ENCODE results near the gene PPP4R3B. TPM values are rescaled to one million over a fixed set of nuclear protein-coding genes. Genes with fewer than 3 reads are reported as not detected.

PPP4R3B gene
- total and polyA plus RNA-seq, 2 of the 13 experiments (the other 11 are each of a cell fraction or from before 2014, with no cell fraction given): 24.2 to 53.0 TPM

DNA sequence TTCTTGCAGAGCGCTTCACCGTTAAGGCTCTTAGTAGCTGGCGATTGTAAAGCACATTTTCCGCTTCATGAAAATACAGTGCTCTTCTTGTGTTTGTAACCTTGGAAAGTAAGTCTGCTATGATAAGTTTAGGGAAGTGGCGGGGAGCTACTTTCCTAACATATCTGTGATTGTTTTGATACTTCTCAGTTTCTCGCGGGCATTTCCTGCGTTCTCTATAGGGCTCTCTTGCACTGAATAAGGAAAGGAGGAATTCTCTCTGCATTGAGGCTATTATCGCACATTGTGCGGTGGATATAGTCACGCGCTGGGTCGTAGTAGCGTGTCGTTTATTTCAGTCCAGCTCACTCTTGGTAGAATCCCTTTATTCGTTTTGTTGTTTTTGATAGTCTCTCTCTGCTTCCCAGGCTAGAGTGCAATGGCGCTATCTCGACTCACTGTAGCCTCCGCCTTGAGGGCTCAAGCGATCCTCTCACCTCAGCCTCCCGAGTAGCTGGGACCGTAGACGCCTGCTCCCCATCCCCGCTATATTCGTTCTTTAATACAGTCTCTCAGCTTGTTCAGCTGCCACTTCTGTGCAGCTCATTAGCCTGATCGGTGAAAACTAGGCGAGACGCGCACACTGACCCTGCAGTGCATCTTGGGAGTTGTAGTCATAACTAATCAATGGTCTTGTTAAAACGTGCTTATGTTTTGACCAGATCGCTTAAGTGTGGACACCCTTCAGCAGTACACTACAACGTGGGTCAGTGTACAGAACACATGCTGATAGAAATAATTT is 1.0 kb upstream of the PPP4R3B start (continued):
- TF ChIP-seq, protein P1, sequence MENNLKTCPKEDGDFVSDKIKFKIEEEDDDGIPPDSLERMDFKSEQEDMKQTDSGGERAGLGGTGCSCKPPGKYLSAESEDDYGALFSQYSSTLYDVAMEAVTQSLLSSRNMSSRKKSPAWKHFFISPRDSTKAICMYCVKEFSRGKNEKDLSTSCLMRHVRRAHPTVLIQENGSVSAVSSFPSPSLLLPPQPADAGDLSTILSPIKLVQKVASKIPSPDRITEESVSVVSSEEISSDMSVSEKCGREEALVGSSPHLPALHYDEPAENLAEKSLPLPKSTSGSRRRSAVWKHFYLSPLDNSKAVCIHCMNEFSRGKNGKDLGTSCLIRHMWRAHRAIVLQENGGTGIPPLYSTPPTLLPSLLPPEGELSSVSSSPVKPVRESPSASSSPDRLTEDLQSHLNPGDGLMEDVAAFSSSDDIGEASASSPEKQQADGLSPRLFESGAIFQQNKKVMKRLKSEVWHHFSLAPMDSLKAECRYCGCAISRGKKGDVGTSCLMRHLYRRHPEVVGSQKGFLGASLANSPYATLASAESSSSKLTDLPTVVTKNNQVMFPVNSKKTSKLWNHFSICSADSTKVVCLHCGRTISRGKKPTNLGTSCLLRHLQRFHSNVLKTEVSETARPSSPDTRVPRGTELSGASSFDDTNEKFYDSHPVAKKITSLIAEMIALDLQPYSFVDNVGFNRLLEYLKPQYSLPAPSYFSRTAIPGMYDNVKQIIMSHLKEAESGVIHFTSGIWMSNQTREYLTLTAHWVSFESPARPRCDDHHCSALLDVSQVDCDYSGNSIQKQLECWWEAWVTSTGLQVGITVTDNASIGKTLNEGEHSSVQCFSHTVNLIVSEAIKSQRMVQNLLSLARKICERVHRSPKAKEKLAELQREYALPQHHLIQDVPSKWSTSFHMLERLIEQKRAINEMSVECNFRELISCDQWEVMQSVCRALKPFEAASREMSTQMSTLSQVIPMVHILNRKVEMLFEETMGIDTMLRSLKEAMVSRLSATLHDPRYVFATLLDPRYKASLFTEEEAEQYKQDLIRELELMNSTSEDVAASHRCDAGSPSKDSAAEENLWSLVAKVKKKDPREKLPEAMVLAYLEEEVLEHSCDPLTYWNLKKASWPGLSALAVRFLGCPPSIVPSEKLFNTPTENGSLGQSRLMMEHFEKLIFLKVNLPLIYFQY (CRISPR knock-in tag; IDR thresholded peaks at IDR 0.05; ENCODE audit: borderline replicate concordance): no peak
- TF ChIP-seq GATAD2A (CRISPR knock-in tag; IDR thresholded peaks at IDR 0.05): peak; percentile 29; the same call in 1 of the 2 replicates
- TF ChIP-seq WIZ (CRISPR knock-in tag; IDR thresholded peaks at IDR 0.05): 0 out of 2 replicates have a peak, but pooled peaks have one; percentile 37
- TF ChIP-seq ZNF510 (CRISPR knock-in tag; IDR thresholded peaks at IDR 0.05; ENCODE audit: low read depth): 0 out of 2 replicates have a peak, but pooled peaks have one; percentile 23
- TF ChIP-seq MAZ (IDR thresholded peaks at IDR 0.05; ENCODE audit: borderline replicate concordance, low read depth, low read length): no peak
- TF ChIP-seq MAZ (CRISPR knock-in tag; IDR thresholded peaks at IDR 0.05; ENCODE audit: low read depth): no peak; the same call in 1 of the 2 replicates
- no peak for TF ChIP-seq ZNF709 (CRISPR knock-in tag; IDR thresholded peaks at IDR 0.05)
- no peak for TF ChIP-seq ZNF616 (CRISPR knock-in tag; IDR thresholded peaks at IDR 0.05; ENCODE audit: low read depth)
- no peak for TF ChIP-seq SNRNP70 (IDR thresholded peaks at IDR 0.05; ENCODE audit: low read depth, low read length)
- no peak for TF ChIP-seq ARNTL (CRISPR knock-in tag; IDR thresholded peaks at IDR 0.05)
- TF ChIP-seq GLI4 (CRISPR knock-in tag; IDR thresholded peaks at IDR 0.05; ENCODE audit: borderline replicate concordance): no peak
- TF ChIP-seq, protein P2, sequence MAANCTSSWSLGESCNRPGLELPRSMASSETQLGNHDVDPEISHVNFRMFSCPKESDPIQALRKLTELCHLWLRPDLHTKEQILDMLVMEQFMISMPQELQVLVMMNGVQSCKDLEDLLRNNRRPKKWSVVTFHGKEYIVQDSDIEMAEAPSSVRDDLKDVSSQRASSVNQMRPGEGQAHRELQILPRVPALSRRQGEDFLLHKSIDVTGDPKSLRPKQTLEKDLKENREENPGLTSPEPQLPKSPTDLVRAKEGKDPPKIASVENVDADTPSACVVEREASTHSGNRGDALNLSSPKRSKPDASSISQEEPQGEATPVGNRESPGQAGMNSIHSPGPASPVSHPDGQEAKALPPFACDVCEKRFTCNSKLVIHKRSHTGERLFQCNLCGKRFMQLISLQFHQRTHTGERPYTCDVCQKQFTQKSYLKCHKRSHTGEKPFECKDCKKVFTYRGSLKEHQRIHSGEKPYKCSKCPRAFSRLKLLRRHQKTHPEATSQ (CRISPR knock-in tag; IDR thresholded peaks at IDR 0.05; ENCODE audit: borderline replicate concordance): no peak
- TF ChIP-seq, protein P3, sequence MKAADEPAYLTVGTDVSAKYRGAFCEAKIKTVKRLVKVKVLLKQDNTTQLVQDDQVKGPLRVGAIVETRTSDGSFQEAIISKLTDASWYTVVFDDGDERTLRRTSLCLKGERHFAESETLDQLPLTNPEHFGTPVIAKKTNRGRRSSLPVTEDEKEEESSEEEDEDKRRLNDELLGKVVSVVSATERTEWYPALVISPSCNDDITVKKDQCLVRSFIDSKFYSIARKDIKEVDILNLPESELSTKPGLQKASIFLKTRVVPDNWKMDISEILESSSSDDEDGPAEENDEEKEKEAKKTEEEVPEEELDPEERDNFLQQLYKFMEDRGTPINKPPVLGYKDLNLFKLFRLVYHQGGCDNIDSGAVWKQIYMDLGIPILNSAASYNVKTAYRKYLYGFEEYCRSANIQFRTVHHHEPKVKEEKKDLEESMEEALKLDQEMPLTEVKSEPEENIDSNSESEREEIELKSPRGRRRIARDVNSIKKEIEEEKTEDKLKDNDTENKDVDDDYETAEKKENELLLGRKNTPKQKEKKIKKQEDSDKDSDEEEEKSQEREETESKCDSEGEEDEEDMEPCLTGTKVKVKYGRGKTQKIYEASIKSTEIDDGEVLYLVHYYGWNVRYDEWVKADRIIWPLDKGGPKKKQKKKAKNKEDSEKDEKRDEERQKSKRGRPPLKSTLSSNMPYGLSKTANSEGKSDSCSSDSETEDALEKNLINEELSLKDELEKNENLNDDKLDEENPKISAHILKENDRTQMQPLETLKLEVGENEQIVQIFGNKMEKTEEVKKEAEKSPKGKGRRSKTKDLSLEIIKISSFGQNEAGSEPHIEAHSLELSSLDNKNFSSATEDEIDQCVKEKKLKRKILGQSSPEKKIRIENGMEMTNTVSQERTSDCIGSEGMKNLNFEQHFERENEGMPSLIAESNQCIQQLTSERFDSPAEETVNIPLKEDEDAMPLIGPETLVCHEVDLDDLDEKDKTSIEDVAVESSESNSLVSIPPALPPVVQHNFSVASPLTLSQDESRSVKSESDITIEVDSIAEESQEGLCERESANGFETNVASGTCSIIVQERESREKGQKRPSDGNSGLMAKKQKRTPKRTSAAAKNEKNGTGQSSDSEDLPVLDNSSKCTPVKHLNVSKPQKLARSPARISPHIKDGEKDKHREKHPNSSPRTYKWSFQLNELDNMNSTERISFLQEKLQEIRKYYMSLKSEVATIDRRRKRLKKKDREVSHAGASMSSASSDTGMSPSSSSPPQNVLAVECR (CRISPR knock-in tag; IDR thresholded peaks at IDR 0.05; ENCODE audit: borderline replicate concordance): peak; percentile 82
- no peak for TF ChIP-seq ZNF75D (CRISPR knock-in tag; IDR thresholded peaks at IDR 0.05; ENCODE audit: borderline replicate concordance)
- TF ChIP-seq KDM3A (CRISPR knock-in tag; IDR thresholded peaks at IDR 0.05; ENCODE audit: low read depth): no peak
- TF ChIP-seq, protein P4, sequence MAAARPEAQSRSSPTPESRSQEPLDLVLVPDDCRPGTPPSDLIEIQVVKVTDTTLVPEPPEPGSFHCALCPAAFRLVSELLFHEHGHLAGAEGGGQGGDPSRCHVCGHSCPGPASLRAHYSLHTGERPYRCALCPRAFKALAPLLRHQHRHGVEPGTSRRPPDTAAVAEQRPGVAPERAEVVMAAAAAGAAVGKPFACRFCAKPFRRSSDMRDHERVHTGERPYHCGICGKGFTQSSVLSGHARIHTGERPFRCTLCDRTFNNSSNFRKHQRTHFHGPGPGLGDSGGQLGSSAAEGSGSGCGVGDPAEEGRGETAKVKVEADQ (CRISPR knock-in tag; IDR thresholded peaks at IDR 0.05; ENCODE audit: borderline replicate concordance): no peak
- TF ChIP-seq ZNF331 (CRISPR knock-in tag; IDR thresholded peaks at IDR 0.05): no peak
- peak; percentile 25; the same call in 1 of the 2 replicates for TF ChIP-seq NAIF1 (CRISPR knock-in tag; IDR thresholded peaks at IDR 0.05; ENCODE audit: borderline replicate concordance)
